Transverse colon (tissue), 4 donors: ENCODE measurements around the gene MDH1B. TPM values are rescaled to one million over a fixed set of nuclear protein-coding genes. Genes with fewer than 3 reads are reported as not detected.

ENCODE experiments used
- DNase-seq: peaks from one replicate; pipeline ENCODE4 v3.0.0-alpha.2; 2019
- H3K27ac ChIP-seq, 4 donors: fragments of 200-600 bp; sonication (generic); 2 replicates each; pipeline ENCODE4 v1.5.1; 2016 to 2018; ENCODE audit warnings: inconsistent platforms in 4 of 4
- H3K27me3 ChIP-seq: fragments of 200-600 bp; sonication (generic); 2 replicates; pipeline ENCODE4 v1.5.1; 2017; ENCODE audit warnings: inconsistent platforms
- H3K36me3 ChIP-seq, 4 donors: fragments of 200-600 bp; sonication (generic); 2 replicates each; pipeline ENCODE4 v1.5.1; 2017 to 2019; ENCODE audit warnings: inconsistent platforms in 4 of 4
- H3K4me1 ChIP-seq, 4 donors: fragments of 200-600 bp; sonication (generic); 2 replicates each; pipeline ENCODE4 v1.5.1; 2017 to 2020; ENCODE audit warnings: inconsistent platforms in 4 of 4
- H3K4me3 ChIP-seq, 4 donors: fragments of 200-600 bp; sonication (generic); 1 replicate in 1 of 4; 2 replicates in 3 of 4; pipeline versions ENCODE4 v1.5.1 to v1.6.1; 2017 to 2019; ENCODE audit warnings: inconsistent platforms in 4 of 4
- H3K9me3 ChIP-seq, 2 donors: fragments of 200-600 bp; sonication (generic); 2 replicates each; pipeline ENCODE4 v1.5.1; 2017 to 2019; ENCODE audit warnings: inconsistent platforms in 2 of 2
- CTCF ChIP-seq, 5 experiments: fragments of 200-600 bp in 3 of 5; fragments of 450-650 bp in 2 of 5; sonication (generic) in 3 of 5; IDR thresholded peaks; 1 replicate in 2 of 5; 2 replicates in 3 of 5; pipeline ENCODE4 v1.5.1; 2016 to 2017; ENCODE audit warnings: antibody characterized with exemption in 5 of 5, inconsistent platforms in 3 of 5, mild to moderate bottlenecking in 2 of 5, moderate library complexity in 1 of 5
- EP300 ChIP-seq: sonication (generic); formaldehyde crosslinking; IDR thresholded peaks from one replicate; pipeline ENCODE4 v1.6.1; 2017; ENCODE audit warnings: antibody characterized with exemption, low read depth
- POLR2A ChIP-seq: fragments of 450-650 bp; IDR thresholded peaks from one replicate; pipeline ENCODE4 v1.6.1; 2016; ENCODE audit warnings: antibody characterized with exemption, mild to moderate bottlenecking, moderate library complexity
- POLR2AphosphoS5 ChIP-seq, 3 donors: sonication (generic); formaldehyde crosslinking; IDR thresholded peaks; one replicate each; pipeline ENCODE4 v1.6.1; 2016; ENCODE audit warnings: antibody characterized with exemption in 3 of 3
- WGBS, 2 donors: methylation state at CpG; one replicate each; pipeline ENCODE4 v1.1.5; 2018; ENCODE audit warnings: low coverage in 1 of 2; 5-methylcytosine and 5-hydroxymethylcytosine counted together
- in situ Hi-C, 4 donors: fragments of 200-750 bp; cut with MboI; loops; one replicate each; pipeline versions ENCODE4 v1.15.0 to v1.15.1; 2017; ENCODE audit warnings: low sequenced_read_pairs in 3 of 4, low pct_ligation_motif_present in 1 of 4, low pct_unique_long_range_greater_than_20kb in 1 of 4
- intact Hi-C: fragments of 100-400 bp; cut with DNase I; formaldehyde crosslinking; loops from one replicate; pipeline ENCODE4 v1.15.1; 2023; ENCODE audit warnings: low total_unique reads
- total RNA-seq, 4 donors: library from RNA; depleted of rRNA; stranded (reverse); fragments of >200 nt; gene quantifications; one replicate each; pipeline ENCODE4 v1.1.0, GENCODE V29; 2016

Gene MDH1B
- total RNA-seq, 4 donors from 2014 or later, result 0.55 to 365 (median 0.79) TPM; not detected in 1

- Histone ChIP-seq H3K27me3 (no peaks in the 10 kb centered on the region), H3K4me1 (peaks cover 0 to 22% (median 3%) of the 10 kb centered on the region in 4 donors), H3K36me3 (no peaks in the 10 kb centered on the region), H3K9me3 (no peaks in the 10 kb centered on the region), H3K27ac (no peak overlapping the region), H3K4me3 (no peak overlapping the region)
- DNase-seq, result no peak
- intact Hi-C loops, result no loop called here
- no peak for TF ChIP-seq POLR2A
- TF ChIP-seq POLR2AphosphoS5 (IDR thresholded peaks at IDR 0.05), result no peak
- no peak for TF ChIP-seq CTCF (IDR thresholded peaks at IDR 0.05)
- TF ChIP-seq EP300, result no peak
- in situ Hi-C loops, result no loop called here
- WGBS, 2 donors, result 30 to 49% methylated on average over 3 to 5 of the region's 5 CpGs
Observed at GRCh38 chr2:206708286-206708685, 56.8 kb downstream of the MDH1B start.

- TF ChIP-seq EP300 (no peak), POLR2AphosphoS5 (IDR thresholded peaks at IDR 0.05) (no peak), CTCF (IDR thresholded peaks at IDR 0.05) (no peak), POLR2A (no peak)
- Histone ChIP-seq H3K27ac (peak overlapping the region in 1 of 4 donors; percentile 2), H3K4me1 (peaks cover 0 to 22% (median 3%) of the 10 kb centered on the region in 4 donors), H3K36me3 (no peaks in the 10 kb centered on the region), H3K9me3 (no peaks in the 10 kb centered on the region), H3K27me3 (no peaks in the 10 kb centered on the region), H3K4me3 (no peak overlapping the region)
- 49 to 56% methylated on average over 7 to 10 of the region's 10 CpGs for WGBS, 2 donors
- in situ Hi-C loops (no loop called here), intact Hi-C loops (no loop called here)
- peak; percentile 9 for DNase-seq
Observed at GRCh38 chr2:206707164-206707701, 57.9 kb downstream of the MDH1B start.

- Histone ChIP-seq H3K9me3 (no peaks in the 10 kb centered on the region), H3K4me3 (no peak overlapping the region), H3K4me1 (peaks cover 0 to 4% (median under 1%) of the 10 kb centered on the region in 4 donors), H3K27ac (no peak overlapping the region), H3K36me3 (no peaks in the 10 kb centered on the region), H3K27me3 (peaks cover 14% of the 10 kb centered on the region)
- WGBS, 2 donors, result 82 to 87% methylated on average over 6 to 8 of the region's 8 CpGs
- TF ChIP-seq CTCF (IDR thresholded peaks at IDR 0.05) (no peak), POLR2AphosphoS5 (IDR thresholded peaks at IDR 0.05) (no peak), POLR2A (no peak), EP300 (no peak)
- no peak for DNase-seq
- intact Hi-C loops (no loop called here), in situ Hi-C loops (no loop called here)
Observed at GRCh38 chr2:206701952-206702605, 63.0 kb downstream of the MDH1B start.

GRCh38 chr2:206700156-206700555 is 65.0 kb downstream of the MDH1B start:
- TF ChIP-seq POLR2A (no peak), EP300 (no peak), CTCF (IDR thresholded peaks at IDR 0.05) (no peak), POLR2AphosphoS5 (IDR thresholded peaks at IDR 0.05) (no peak)
- peaks cover 14% of the 10 kb centered on the region for H3K27me3 ChIP-seq
- H3K4me3 ChIP-seq, result no peak overlapping the region
- no peaks in the 10 kb centered on the region for H3K36me3 ChIP-seq
- in situ Hi-C loops (no loop called here), intact Hi-C loops (no loop called here)
- no peak overlapping the region for H3K27ac ChIP-seq
- DNase-seq, result no peak
- 46% methylated on average over 8 of the region's 8 CpGs; no CpG with 5 or more reads in 1 of the 2 donors for WGBS, 2 donors
- no peaks in the 10 kb centered on the region for H3K4me1 ChIP-seq
- H3K9me3 ChIP-seq, result no peaks in the 10 kb centered on the region
